ENCODE measurements around the gene BRPF1.

The BRPF1 gene, protein sequence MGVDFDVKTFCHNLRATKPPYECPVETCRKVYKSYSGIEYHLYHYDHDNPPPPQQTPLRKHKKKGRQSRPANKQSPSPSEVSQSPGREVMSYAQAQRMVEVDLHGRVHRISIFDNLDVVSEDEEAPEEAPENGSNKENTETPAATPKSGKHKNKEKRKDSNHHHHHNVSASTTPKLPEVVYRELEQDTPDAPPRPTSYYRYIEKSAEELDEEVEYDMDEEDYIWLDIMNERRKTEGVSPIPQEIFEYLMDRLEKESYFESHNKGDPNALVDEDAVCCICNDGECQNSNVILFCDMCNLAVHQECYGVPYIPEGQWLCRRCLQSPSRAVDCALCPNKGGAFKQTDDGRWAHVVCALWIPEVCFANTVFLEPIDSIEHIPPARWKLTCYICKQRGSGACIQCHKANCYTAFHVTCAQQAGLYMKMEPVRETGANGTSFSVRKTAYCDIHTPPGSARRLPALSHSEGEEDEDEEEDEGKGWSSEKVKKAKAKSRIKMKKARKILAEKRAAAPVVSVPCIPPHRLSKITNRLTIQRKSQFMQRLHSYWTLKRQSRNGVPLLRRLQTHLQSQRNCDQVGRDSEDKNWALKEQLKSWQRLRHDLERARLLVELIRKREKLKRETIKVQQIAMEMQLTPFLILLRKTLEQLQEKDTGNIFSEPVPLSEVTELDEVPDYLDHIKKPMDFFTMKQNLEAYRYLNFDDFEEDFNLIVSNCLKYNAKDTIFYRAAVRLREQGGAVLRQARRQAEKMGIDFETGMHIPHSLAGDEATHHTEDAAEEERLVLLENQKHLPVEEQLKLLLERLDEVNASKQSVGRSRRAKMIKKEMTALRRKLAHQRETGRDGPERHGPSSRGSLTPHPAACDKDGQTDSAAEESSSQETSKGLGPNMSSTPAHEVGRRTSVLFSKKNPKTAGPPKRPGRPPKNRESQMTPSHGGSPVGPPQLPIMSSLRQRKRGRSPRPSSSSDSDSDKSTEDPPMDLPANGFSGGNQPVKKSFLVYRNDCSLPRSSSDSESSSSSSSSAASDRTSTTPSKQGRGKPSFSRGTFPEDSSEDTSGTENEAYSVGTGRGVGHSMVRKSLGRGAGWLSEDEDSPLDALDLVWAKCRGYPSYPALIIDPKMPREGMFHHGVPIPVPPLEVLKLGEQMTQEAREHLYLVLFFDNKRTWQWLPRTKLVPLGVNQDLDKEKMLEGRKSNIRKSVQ (N-terminal part only)

DNA sequence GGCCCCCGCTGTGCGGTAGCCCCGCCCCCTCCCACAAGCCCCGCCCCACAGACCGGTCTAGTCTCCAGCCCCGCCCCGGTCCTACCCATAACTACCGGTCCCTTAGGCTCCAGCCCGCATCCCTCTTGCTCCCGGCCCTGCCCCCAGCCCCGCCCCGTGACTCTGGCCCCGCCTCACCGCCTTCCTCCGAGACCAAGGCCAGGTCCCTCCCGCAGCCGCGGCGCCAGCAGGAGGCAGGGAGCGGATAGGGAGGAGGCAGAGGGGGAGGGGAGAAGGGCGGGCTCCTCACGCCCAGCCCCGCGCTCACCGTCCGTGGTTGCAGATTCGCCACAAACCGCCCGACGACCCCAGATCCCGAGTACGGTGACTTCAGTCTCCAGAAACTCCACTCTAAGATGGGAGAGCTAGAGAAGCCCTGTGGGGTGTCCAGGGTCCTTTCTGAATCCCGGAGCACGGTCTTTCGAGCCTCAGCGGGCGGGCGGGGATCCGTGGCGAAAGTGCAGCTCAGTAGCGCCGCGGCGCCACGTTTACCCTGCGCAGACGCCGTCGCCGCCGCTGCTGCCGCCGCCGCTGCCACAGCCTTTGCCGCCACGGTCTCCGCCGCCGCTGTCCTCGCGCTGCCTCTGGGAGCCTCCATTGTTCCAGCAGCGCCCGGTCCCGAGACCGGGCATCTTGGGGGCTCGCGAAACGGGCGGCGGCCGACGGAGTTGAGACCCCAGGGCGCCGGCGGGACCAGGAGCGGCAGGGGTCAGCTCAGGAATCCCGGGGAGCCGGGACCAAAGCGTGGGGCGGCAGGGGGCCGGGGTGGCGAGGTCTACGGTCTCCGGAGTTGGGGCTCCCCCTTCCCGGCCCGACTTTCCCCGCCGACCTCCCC, at the start of gene BRPF1:
TSS of gene BRPF1 (plus strand) at position 530 of the 874 bp plus-strand sequence. CDS start 2,406 bp downstream, outside the sequence.
- peak within 1 kb of the TSS; percentile 94 for H3K27ac ChIP-seq (ENCODE audit: low read depth, low read length)
- no peaks in the 10 kb centered on the region for H3K27me3 ChIP-seq (ENCODE audit: control insufficient read depth in 1 of 2, insufficient read depth in 2 of 2, low read length in 2 of 2)
- H3K4me1 ChIP-seq (ENCODE audit: control insufficient read depth in 1 of 2, insufficient read depth in 2 of 2, low read length in 2 of 2) = peaks cover 19 to 20% of the 10 kb centered on the region in 2 donors
- H3K36me3 ChIP-seq (ENCODE audit: control insufficient read depth in 1 of 2, insufficient read depth in 2 of 2, low read length in 2 of 2) = peaks cover 7 to 23% of the 10 kb centered on the region in 2 donors
- no peaks in the 10 kb centered on the region for H3K9me3 ChIP-seq (ENCODE audit: control insufficient read depth in 1 of 2, low read length in 2 of 2)
- H3K9ac ChIP-seq (ENCODE audit: low read depth in 1 of 2, low read length in 2 of 2) = peak within 1 kb of the TSS; percentile 79 to 80
- H3K4me3 ChIP-seq (ENCODE audit: low read depth in 1 of 2, low read length in 2 of 2) = peak within 1 kb of the TSS; percentile 80 to 92

DNA sequence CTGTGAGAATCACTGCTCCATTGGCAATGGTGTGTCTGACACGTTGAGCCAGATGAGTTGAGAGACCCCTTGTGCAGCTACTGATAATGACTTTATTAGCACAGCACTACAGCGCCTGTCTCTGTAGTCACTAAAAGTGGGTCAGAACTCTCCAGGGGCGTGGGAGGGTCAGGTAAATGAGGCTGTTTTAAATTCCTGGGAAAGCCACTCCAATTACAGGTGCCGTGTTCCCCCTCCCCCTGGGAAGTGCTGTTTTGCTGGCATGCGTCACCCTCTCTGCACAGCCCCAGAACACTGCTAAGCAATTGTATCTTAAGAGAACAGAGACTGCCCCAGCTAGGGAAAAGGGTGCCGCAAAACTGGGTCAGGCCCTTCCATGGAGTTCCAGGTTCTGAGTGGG, 49.4 kb upstream of the BRPF1 start:
- Histone ChIP-seq H3K9me3 (ENCODE audit: control insufficient read depth in 1 of 2, low read length in 2 of 2) (no peaks in the 10 kb centered on the region), H3K4me1 (ENCODE audit: control insufficient read depth in 1 of 2, insufficient read depth in 2 of 2, low read length in 2 of 2) (peaks cover 10 to 14% of the 10 kb centered on the region in 2 donors), H3K4me3 (ENCODE audit: low read depth in 1 of 2, low read length in 2 of 2) (no peak overlapping the region), H3K27me3 (ENCODE audit: control insufficient read depth in 1 of 2, insufficient read depth in 2 of 2, low read length in 2 of 2) (no peaks in the 10 kb centered on the region), H3K27ac (ENCODE audit: low read depth, low read length) (no peak overlapping the region), H3K9ac (ENCODE audit: low read depth in 1 of 2, low read length in 2 of 2) (no peak overlapping the region), H3K36me3 (ENCODE audit: control insufficient read depth in 1 of 2, insufficient read depth in 2 of 2, low read length in 2 of 2) (peaks cover 72 to 96% of the 10 kb centered on the region in 2 donors)

DNA sequence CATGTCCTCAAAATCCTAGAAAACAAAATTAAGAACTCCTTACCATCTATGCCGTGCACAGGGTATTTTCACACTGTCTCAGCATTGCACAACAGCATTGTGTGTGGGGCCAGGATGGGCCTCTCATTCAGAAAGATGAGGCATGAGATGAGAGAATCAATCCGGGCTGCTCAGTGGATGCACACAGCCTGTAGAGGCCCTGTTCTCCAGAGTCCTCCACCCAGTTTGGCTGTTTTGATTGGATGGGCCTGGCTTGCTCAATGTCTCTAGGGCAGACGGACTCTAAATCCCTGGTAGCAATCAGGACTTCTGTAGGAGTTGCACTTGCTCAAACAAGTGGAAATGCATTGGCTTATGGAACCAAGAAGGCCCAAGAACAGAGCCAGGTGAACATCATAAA, 48.1 kb upstream of the BRPF1 start:
- Histone ChIP-seq H3K36me3 (ENCODE audit: control insufficient read depth in 1 of 2, insufficient read depth in 2 of 2, low read length in 2 of 2) (peaks cover 70 to 95% of the 10 kb centered on the region in 2 donors), H3K9ac (ENCODE audit: low read depth in 1 of 2, low read length in 2 of 2) (no peak overlapping the region), H3K4me3 (ENCODE audit: low read depth in 1 of 2, low read length in 2 of 2) (no peak overlapping the region), H3K4me1 (ENCODE audit: control insufficient read depth in 1 of 2, insufficient read depth in 2 of 2, low read length in 2 of 2) (peaks cover 10 to 14% of the 10 kb centered on the region in 2 donors), H3K27ac (ENCODE audit: low read depth, low read length) (no peak overlapping the region), H3K27me3 (ENCODE audit: control insufficient read depth in 1 of 2, insufficient read depth in 2 of 2, low read length in 2 of 2) (no peaks in the 10 kb centered on the region), H3K9me3 (ENCODE audit: control insufficient read depth in 1 of 2, low read length in 2 of 2) (no peaks in the 10 kb centered on the region)

DNA sequence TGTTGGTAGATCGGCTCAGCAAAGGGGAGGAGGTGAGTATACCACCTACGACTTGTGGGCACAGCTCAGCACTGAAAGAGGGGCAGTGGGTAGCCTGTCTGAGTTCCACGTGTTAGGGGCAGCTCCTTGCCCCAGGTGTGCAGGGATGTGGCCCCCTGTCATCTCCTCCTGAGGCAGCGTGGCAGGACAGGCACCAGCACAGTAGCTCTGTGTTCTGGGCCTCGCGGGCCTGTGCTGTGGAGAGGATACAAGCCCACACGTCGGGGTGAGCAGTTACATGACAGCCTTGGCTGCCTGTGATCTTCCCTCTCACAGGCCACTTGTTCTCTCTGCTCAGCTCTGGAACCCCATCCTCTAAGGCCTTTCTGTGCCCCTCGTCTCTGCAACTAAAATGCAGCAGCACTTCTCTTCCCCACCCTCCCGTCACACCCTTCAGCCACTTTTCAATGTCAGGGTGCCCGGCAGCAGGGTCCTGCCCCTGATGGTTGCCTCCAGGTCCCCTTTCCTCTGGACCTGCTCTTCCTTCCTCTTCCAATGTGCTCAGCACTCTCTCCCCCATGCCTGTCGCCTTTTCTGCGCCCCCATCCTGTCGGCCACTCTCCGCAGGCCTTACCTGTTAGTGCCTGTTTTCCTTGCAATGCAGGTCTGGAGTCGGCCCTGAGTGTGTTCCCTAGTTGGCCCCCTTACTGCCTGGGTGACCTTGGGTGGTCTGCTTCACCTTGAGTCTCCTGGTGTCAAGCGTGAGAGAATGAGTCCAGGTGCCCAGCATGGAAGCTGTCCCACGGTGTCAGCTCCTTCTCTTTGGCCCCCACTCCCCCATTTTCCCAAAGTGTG, 46.1 kb upstream of the BRPF1 start:
- H3K9ac ChIP-seq (ENCODE audit: low read depth in 1 of 2, low read length in 2 of 2) = no peak overlapping the region

DNA sequence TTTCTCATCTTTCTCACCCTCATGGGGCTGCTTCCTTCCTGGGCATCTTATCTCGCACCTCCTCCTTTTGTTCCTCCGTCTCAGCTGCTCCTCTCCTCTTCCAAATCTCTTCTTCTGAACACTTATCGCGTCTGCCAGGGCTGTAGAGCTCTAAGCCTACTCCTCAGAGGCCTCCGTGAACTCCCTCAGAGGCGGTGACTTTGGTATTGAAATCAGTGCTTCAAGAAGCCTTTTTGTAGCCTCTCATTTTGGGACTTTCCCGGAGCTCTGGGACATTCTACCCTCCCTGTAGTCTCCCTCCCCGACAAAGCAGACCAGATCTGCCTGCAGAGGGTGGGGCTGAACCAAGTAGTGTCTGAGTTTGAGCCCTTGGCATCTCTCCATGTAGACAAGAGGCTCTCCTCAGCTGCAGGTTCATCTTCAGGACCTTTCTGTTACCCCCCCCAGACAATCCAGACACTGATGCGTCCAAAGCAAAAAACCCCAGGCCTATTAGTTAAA, 45.4 kb upstream of the BRPF1 start:
- H3K4me3 ChIP-seq (ENCODE audit: low read depth in 1 of 2, low read length in 2 of 2) = no peak overlapping the region
- H3K4me1 ChIP-seq (ENCODE audit: control insufficient read depth in 1 of 2, insufficient read depth in 2 of 2, low read length in 2 of 2) = peaks cover 9 to 11% of the 10 kb centered on the region in 2 donors
- no peaks in the 10 kb centered on the region for H3K9me3 ChIP-seq (ENCODE audit: control insufficient read depth in 1 of 2, low read length in 2 of 2)
- H3K27me3 ChIP-seq (ENCODE audit: control insufficient read depth in 1 of 2, insufficient read depth in 2 of 2, low read length in 2 of 2) = no peaks in the 10 kb centered on the region
- no peak overlapping the region for H3K27ac ChIP-seq (ENCODE audit: low read depth, low read length)
- H3K36me3 ChIP-seq (ENCODE audit: control insufficient read depth in 1 of 2, insufficient read depth in 2 of 2, low read length in 2 of 2) = peaks cover 76 to 98% of the 10 kb centered on the region in 2 donors
- no peak overlapping the region for H3K9ac ChIP-seq (ENCODE audit: low read depth in 1 of 2, low read length in 2 of 2)

More for the DNA sequence above, 46.1 kb upstream of the BRPF1 start:
- Histone ChIP-seq H3K27me3 (ENCODE audit: control insufficient read depth in 1 of 2, insufficient read depth in 2 of 2, low read length in 2 of 2) (no peaks in the 10 kb centered on the region), H3K4me3 (ENCODE audit: low read depth in 1 of 2, low read length in 2 of 2) (no peak overlapping the region), H3K36me3 (ENCODE audit: control insufficient read depth in 1 of 2, insufficient read depth in 2 of 2, low read length in 2 of 2) (peaks cover 74 to 96% of the 10 kb centered on the region in 2 donors), H3K9me3 (ENCODE audit: control insufficient read depth in 1 of 2, low read length in 2 of 2) (no peaks in the 10 kb centered on the region), H3K27ac (ENCODE audit: low read depth, low read length) (no peak overlapping the region), H3K4me1 (ENCODE audit: control insufficient read depth in 1 of 2, insufficient read depth in 2 of 2, low read length in 2 of 2) (peaks cover 10 to 14% of the 10 kb centered on the region in 2 donors)

DNA sequence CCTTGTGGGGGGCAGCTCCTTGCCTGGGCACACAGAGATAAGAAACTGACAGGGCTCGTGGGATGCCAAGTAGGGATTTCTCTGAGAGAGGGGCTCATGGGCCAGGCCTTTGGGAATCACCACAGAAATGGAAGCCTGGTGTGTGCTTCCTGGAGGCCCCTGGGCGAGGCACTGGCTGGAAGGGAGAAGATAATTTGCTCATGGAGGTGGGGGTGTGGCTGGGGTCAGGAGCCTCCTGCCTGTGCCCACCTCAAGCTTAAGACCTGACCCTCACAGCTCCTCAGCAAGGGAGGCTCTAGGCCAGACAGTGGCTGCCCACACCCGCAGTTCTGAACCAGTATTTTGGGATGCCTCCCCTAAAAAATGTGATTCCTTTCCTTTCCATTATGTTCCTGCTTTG, 44.8 kb upstream of the BRPF1 start:
- H3K27me3 ChIP-seq (ENCODE audit: control insufficient read depth in 1 of 2, insufficient read depth in 2 of 2, low read length in 2 of 2) = no peaks in the 10 kb centered on the region
- no peaks in the 10 kb centered on the region for H3K9me3 ChIP-seq (ENCODE audit: control insufficient read depth in 1 of 2, low read length in 2 of 2)
- no peak overlapping the region for H3K9ac ChIP-seq (ENCODE audit: low read depth in 1 of 2, low read length in 2 of 2)
- H3K36me3 ChIP-seq (ENCODE audit: control insufficient read depth in 1 of 2, insufficient read depth in 2 of 2, low read length in 2 of 2) = peaks cover 77 to 99% of the 10 kb centered on the region in 2 donors
- H3K4me1 ChIP-seq (ENCODE audit: control insufficient read depth in 1 of 2, insufficient read depth in 2 of 2, low read length in 2 of 2) = peaks cover 4 to 6% of the 10 kb centered on the region in 2 donors
- no peak overlapping the region for H3K4me3 ChIP-seq (ENCODE audit: low read depth in 1 of 2, low read length in 2 of 2)
- no peak overlapping the region for H3K27ac ChIP-seq (ENCODE audit: low read depth, low read length)

DNA sequence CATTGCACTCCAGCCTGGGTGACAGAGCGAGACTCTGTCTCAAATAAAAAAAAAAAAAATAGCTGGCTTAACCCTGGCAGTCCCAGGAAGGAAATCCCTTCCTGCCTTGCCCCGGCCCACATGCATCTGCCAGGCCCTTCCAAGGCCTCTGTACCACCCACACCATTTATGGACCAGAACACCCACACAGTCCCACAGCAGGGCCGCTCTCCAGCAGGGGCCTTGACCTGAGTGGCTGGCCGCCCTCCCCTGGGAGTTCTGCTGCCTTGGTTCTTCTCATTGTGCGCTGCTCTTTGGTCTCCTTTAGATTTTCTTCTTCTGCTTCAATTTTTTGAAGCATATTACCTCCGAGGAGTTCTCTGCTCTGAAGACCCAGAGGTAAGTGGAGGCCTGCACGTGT, 44.0 kb upstream of the BRPF1 start:
- no peaks in the 10 kb centered on the region for H3K27me3 ChIP-seq (ENCODE audit: control insufficient read depth in 1 of 2, insufficient read depth in 2 of 2, low read length in 2 of 2)

DNA sequence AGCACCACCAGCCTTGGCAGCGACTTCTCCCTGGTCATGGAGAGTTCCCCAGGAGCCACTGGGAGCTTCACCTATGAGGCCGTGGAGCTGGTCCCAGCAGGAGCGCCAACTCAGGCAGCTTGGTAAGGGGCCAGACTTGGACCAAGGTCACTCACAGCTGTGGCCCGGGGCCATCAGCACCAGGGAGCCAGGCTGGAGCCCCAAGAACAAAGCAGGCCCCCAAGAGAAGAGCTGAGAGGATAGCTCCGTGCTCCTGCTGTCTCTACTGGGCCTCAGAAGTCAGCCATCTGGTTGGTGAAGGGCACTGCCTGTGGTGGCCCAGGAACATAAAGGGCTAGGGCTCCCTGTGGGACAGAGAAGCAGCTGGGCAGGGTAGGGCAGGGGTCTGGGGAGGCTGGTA, 42.6 kb upstream of the BRPF1 start:
- no peak overlapping the region for H3K27ac ChIP-seq (ENCODE audit: low read depth, low read length)
- no peaks in the 10 kb centered on the region for H3K27me3 ChIP-seq (ENCODE audit: control insufficient read depth in 1 of 2, insufficient read depth in 2 of 2, low read length in 2 of 2)
- peaks cover 75 to 99% of the 10 kb centered on the region in 2 donors for H3K36me3 ChIP-seq (ENCODE audit: control insufficient read depth in 1 of 2, insufficient read depth in 2 of 2, low read length in 2 of 2)
- no peaks in the 10 kb centered on the region for H3K4me1 ChIP-seq (ENCODE audit: control insufficient read depth in 1 of 2, insufficient read depth in 2 of 2, low read length in 2 of 2)
- no peak overlapping the region for H3K4me3 ChIP-seq (ENCODE audit: low read depth in 1 of 2, low read length in 2 of 2)
- no peak overlapping the region for H3K9ac ChIP-seq (ENCODE audit: low read depth in 1 of 2, low read length in 2 of 2)
- H3K9me3 ChIP-seq (ENCODE audit: control insufficient read depth in 1 of 2, low read length in 2 of 2) = no peaks in the 10 kb centered on the region

More for the DNA sequence above, 44.0 kb upstream of the BRPF1 start:
- Histone ChIP-seq H3K9me3 (ENCODE audit: control insufficient read depth in 1 of 2, low read length in 2 of 2) (no peaks in the 10 kb centered on the region), H3K36me3 (ENCODE audit: control insufficient read depth in 1 of 2, insufficient read depth in 2 of 2, low read length in 2 of 2) (peaks cover 76 to 99% of the 10 kb centered on the region in 2 donors), H3K4me1 (ENCODE audit: control insufficient read depth in 1 of 2, insufficient read depth in 2 of 2, low read length in 2 of 2) (no peaks in the 10 kb centered on the region), H3K27ac (ENCODE audit: low read depth, low read length) (no peak overlapping the region), H3K9ac (ENCODE audit: low read depth in 1 of 2, low read length in 2 of 2) (no peak overlapping the region), H3K4me3 (ENCODE audit: low read depth in 1 of 2, low read length in 2 of 2) (no peak overlapping the region)
